Peyer's patch (tissue), 4 donors: ENCODE measurements around the gene SGCA. TPM values are rescaled to one million over a fixed set of nuclear protein-coding genes. Genes with fewer than 3 reads are reported as not detected.

Source experiments
- DNase-seq, 3 donors: peaks; one replicate each; pipeline ENCODE4 v3.0.0-alpha.2; 2017 to 2019
- H3K27ac ChIP-seq, 4 donors: fragments of 200-600 bp; sonication (generic); one replicate each; pipeline ENCODE4 v1.5.1; 2016 to 2019
- H3K27me3 ChIP-seq, 2 donors: fragments of 200-600 bp; sonication (generic); one replicate each; pipeline ENCODE4 v1.5.1; 2019
- H3K36me3 ChIP-seq, 3 donors: fragments of 200-600 bp; sonication (generic); one replicate each; pipeline ENCODE4 v1.5.1; 2016 to 2019
- H3K4me1 ChIP-seq, 4 donors: fragments of 200-600 bp; sonication (generic); one replicate each; pipeline ENCODE4 v1.5.1; 2016 to 2019
- H3K4me3 ChIP-seq, 4 donors: fragments of 200-600 bp; sonication (generic); 1 replicate in 3 of 4; 2 replicates in 1 of 4; pipeline ENCODE4 v1.5.1; 2016 to 2019; ENCODE audit warnings: mild to moderate bottlenecking in 1 of 4
- H3K9me3 ChIP-seq, 4 donors: fragments of 200-600 bp; sonication (generic); one replicate each; pipeline ENCODE4 v1.5.1; 2016 to 2019; ENCODE audit warnings: mild to moderate bottlenecking in 1 of 4
- CTCF ChIP-seq, 6 experiments: fragments of 450-650 bp in 4 of 6; fragments of 200-600 bp in 2 of 6; sonication (generic) in 1 of 6; IDR thresholded peaks; one replicate each; pipeline ENCODE4 v1.5.1; 2017 to 2019; ENCODE audit warnings: antibody characterized with exemption in 6 of 6, mild to moderate bottlenecking in 3 of 6, moderate library complexity in 1 of 6
- POLR2A ChIP-seq, 2 donors: fragments of 450-650 bp; IDR thresholded peaks; one replicate each; pipeline ENCODE4 v1.5.1; 2017; ENCODE audit warnings: antibody characterized with exemption in 2 of 2, mild to moderate bottlenecking in 2 of 2, moderate library complexity in 2 of 2
- total RNA-seq, 4 donors: library from RNA; depleted of rRNA; stranded (reverse); fragments of >200 nt; gene quantifications; one replicate each; pipeline ENCODE4 v1.1.0, GENCODE V29; 2016

SGCA gene
- total RNA-seq, 4 donors from 2014 or later = 2.9 to 3.5 (median 3.5) TPM; not detected in 1

GRCh38 chr17:50165066-50165465, 739 bp upstream of the SGCA start:
- Histone ChIP-seq H3K36me3 (no peaks in the 10 kb centered on the region), H3K9me3 (no peaks in the 10 kb centered on the region), H3K4me1 (peaks cover 0 to 14% (median 7%) of the 10 kb centered on the region in 4 donors), H3K27me3 (no peaks in the 10 kb centered on the region), H3K27ac (no peak overlapping the region), H3K4me3 (no peak overlapping the region)
- DNase-seq = no peak
- TF ChIP-seq CTCF (IDR thresholded peaks at IDR 0.05) (no peak), POLR2A (IDR thresholded peaks at IDR 0.05) (no peak)

GRCh38 chr17:50165466-50165865, 339 bp upstream of the SGCA start:
- DNase-seq = no peak
- H3K27me3 ChIP-seq = no peaks in the 10 kb centered on the region
- H3K27ac ChIP-seq = peak overlapping the region in 2 of 4 donors; percentile 30 to 77
- H3K36me3 ChIP-seq = no peaks in the 10 kb centered on the region
- H3K9me3 ChIP-seq = no peaks in the 10 kb centered on the region
- TF ChIP-seq CTCF (IDR thresholded peaks at IDR 0.05) (no peak), POLR2A (IDR thresholded peaks at IDR 0.05) (no peak)
- H3K4me3 ChIP-seq = peak overlapping the region in 1 of 4 donors; percentile 29
- peaks cover 0 to 14% (median 7%) of the 10 kb centered on the region in 4 donors for H3K4me1 ChIP-seq

DNA sequence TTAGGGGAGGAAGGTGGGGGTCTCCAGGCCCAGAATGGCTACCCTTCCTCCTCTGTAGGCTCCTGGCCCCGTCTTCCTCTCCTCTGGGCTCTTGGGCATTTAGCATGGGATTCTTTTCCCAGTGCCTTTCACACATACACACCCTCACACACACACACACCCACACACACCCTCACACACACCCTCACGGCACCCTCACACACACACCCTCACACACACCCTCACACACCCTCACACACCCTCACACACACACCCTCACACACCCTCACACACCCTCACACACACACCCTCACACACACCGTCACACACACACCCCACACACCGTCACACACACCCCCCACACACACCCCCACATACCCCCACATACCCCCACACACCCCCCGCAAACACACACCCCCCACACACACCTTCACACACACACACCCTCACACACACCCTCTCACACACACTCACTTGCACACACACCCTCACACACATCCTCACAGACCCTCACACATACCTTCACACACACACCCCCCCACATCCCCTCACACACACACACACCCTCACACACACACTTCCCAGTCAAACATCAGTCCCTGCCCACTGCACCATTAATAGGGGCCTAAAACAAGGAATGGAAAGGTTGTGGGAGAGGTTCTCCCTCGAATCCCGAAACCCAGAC, 845 bp downstream of the SGCA start:
- peaks cover 0 to 12% (median 2%) of the 10 kb centered on the region in 4 donors for H3K4me1 ChIP-seq
- no peaks in the 10 kb centered on the region for H3K9me3 ChIP-seq
- no peak for TF ChIP-seq CTCF (IDR thresholded peaks at IDR 0.05)
- no peak for TF ChIP-seq POLR2A (IDR thresholded peaks at IDR 0.05)
- peak overlapping the region in 1 of 4 donors; percentile 29 for H3K4me3 ChIP-seq
- peak overlapping the region in 2 of 4 donors; percentile 30 to 77 for H3K27ac ChIP-seq
- no peak for DNase-seq
- no peaks in the 10 kb centered on the region for H3K36me3 ChIP-seq
- H3K27me3 ChIP-seq = no peaks in the 10 kb centered on the region

- no peaks in the 10 kb centered on the region for H3K27me3 ChIP-seq
- H3K4me1 ChIP-seq = peaks cover 0 to 9% (median 0%) of the 10 kb centered on the region in 4 donors
- TF ChIP-seq POLR2A (IDR thresholded peaks at IDR 0.05) (no peak), CTCF (IDR thresholded peaks at IDR 0.05) (no peak)
- no peak overlapping the region for H3K4me3 ChIP-seq
- no peaks in the 10 kb centered on the region for H3K36me3 ChIP-seq
- no peak overlapping the region for H3K27ac ChIP-seq
- no peak for DNase-seq
- H3K9me3 ChIP-seq = no peaks in the 10 kb centered on the region
These were observed 1.6 kb downstream of the SGCA start for GRCh38 chr17:50167371-50167770.

DNA sequence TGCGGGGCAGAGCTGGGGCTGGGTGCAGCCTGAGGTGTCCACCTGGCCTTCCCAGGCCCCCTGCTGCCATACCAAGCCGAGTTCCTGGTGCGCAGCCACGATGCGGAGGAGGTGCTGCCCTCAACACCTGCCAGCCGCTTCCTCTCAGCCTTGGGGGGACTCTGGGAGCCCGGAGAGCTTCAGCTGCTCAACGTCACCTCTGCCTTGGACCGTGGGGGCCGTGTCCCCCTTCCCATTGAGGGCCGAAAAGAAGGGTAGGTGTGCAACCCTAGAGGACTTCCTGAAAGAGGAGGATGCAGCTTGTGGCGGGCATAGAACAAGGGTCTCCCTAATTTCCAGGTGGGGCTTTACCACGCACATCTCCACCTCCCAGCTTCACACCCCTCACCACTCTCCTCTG, 2.5 kb downstream of the SGCA start:
- Histone ChIP-seq H3K27me3 (no peaks in the 10 kb centered on the region), H3K9me3 (no peaks in the 10 kb centered on the region), H3K4me1 (peaks cover 0 to 9% (median 0%) of the 10 kb centered on the region in 4 donors), H3K27ac (no peak overlapping the region), H3K36me3 (no peaks in the 10 kb centered on the region), H3K4me3 (no peak overlapping the region)
- no peak for DNase-seq
- TF ChIP-seq CTCF (IDR thresholded peaks at IDR 0.05) = no peak
- TF ChIP-seq POLR2A (IDR thresholded peaks at IDR 0.05) = no peak
